ENCODE results near the gene DPEP2NB. TPM values are rescaled to one million over a fixed set of nuclear protein-coding genes. Genes with fewer than 3 reads are reported as not detected.

Gene DPEP2NB
- total and polyA plus RNA-seq, 10 of the 15 experiments (the other 5 are each of a cell fraction or from before 2014, with no cell fraction given) = not detected

GRCh38 chr16:68022728-68023537, 7.2 kb upstream of the DPEP2NB start, which contains the start of the genes DDX28 and DUS2 (continued):
- TF ChIP-seq MLLT1 (IDR thresholded peaks at IDR 0.05) (peak; percentile 40; the same call in 1 of the 2 replicates), NR2C2 (IDR thresholded peaks at IDR 0.05; ENCODE audit: borderline replicate concordance, control insufficient read depth, insufficient read length, low read depth) (no peak), USF1 (IDR thresholded peaks at IDR 0.05; ENCODE audit: borderline replicate concordance, extremely low read length, insufficient read depth, low read depth, low read length) (peak; percentile 18), YY1 (IDR thresholded peaks at IDR 0.05; ENCODE audit: low read depth, low read length) (peak; percentile 95), IKZF2 (IDR thresholded peaks at IDR 0.05) (peak in 1 of 2 experiments; percentile 30; a peak in 1 of 4 replicates), SMAD1 (IDR thresholded peaks at IDR 0.05; ENCODE audit: low read depth, partially characterized antibody) (no peak), SMAD5 (IDR thresholded peaks at IDR 0.05; ENCODE audit: low read depth) (no peak; the same call in 1 of the 2 replicates), ZNF207 (IDR thresholded peaks at IDR 0.05; ENCODE audit: borderline replicate concordance) (peak; percentile 72; the same call in 1 of the 2 replicates), MEF2A (IDR thresholded peaks at IDR 0.05; ENCODE audit: insufficient read depth, low read depth, low read length) (no peak), STAT1 (conservative IDR thresholded peaks at IDR 0.05) (0 out of 2 replicates have a peak, but pooled peaks have one; percentile 35), RB1 (IDR thresholded peaks at IDR 0.05; ENCODE audit: borderline replicate concordance) (peak; percentile 85; the same call in 1 of the 2 replicates), TCF7 (IDR thresholded peaks at IDR 0.05; ENCODE audit: borderline replicate concordance) (no peak), ZNF274 (IDR thresholded peaks at IDR 0.05; ENCODE audit: insufficient read depth, insufficient read length) (no peak), POLR2AphosphoS2 (IDR thresholded peaks at IDR 0.05; ENCODE audit: low read depth, low read length) (peak; percentile 63; the same call in 1 of the 2 replicates), BRCA1 (IDR thresholded peaks at IDR 0.05; ENCODE audit: low read depth, low read length) (peak; percentile 33; the same call in 1 of the 2 replicates), SRF (IDR thresholded peaks at IDR 0.05; ENCODE audit: low read depth in 2 of 2, low read length in 2 of 2) (peak; percentile 54 to 94), CBFB (IDR thresholded peaks at IDR 0.05; ENCODE audit: low read depth) (peak; percentile 88; the same call in 1 of the 2 replicates), CEBPB (IDR thresholded peaks at IDR 0.05; ENCODE audit: borderline replicate concordance in 1 of 2, low read depth in 2 of 2, low read length in 2 of 2) (no peak), NR2C1 (IDR thresholded peaks at IDR 0.05) (peak; percentile 88), SMC3 (IDR thresholded peaks at IDR 0.05; ENCODE audit: borderline replicate concordance, low read length) (no peak), JUNB (IDR thresholded peaks at IDR 0.05) (no peak), GATAD2B (conservative IDR thresholded peaks at IDR 0.05; ENCODE audit: low read depth) (0 out of 2 replicates have a peak, but pooled peaks have one; percentile 40), CREB1 (IDR thresholded peaks at IDR 0.05; ENCODE audit: low read depth) (peak; percentile 99)
- TF ChIP-seq, protein P1, sequence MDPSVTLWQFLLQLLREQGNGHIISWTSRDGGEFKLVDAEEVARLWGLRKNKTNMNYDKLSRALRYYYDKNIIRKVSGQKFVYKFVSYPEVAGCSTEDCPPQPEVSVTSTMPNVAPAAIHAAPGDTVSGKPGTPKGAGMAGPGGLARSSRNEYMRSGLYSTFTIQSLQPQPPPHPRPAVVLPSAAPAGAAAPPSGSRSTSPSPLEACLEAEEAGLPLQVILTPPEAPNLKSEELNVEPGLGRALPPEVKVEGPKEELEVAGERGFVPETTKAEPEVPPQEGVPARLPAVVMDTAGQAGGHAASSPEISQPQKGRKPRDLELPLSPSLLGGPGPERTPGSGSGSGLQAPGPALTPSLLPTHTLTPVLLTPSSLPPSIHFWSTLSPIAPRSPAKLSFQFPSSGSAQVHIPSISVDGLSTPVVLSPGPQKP (IDR thresholded peaks at IDR 0.05; ENCODE audit: low read depth, low read length) = no peak
- TF ChIP-seq, protein P2, sequence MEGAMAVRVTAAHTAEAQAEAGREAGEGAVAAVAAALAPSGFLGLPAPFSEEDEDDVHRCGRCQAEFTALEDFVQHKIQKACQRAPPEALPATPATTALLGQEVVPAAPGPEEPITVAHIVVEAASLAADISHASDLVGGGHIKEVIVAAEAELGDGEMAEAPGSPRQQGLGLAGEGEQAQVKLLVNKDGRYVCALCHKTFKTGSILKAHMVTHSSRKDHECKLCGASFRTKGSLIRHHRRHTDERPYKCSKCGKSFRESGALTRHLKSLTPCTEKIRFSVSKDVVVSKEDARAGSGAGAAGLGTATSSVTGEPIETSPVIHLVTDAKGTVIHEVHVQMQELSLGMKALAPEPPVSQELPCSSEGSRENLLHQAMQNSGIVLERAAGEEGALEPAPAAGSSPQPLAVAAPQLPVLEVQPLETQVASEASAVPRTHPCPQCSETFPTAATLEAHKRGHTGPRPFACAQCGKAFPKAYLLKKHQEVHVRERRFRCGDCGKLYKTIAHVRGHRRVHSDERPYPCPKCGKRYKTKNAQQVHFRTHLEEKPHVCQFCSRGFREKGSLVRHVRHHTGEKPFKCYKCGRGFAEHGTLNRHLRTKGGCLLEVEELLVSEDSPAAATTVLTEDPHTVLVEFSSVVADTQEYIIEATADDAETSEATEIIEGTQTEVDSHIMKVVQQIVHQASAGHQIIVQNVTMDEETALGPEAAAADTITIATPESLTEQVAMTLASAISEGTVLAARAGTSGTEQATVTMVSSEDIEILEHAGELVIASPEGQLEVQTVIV (IDR thresholded peaks at IDR 0.05; ENCODE audit: borderline replicate concordance, partially characterized antibody) = peak; percentile 38

Data from GM12878 (cell line).